GM21717 (cell line): ENCODE measurements around the gene HS6ST2.

Source experiments
- ATAC-seq: cut with Tn5 transposase; IDR thresholded peaks from one replicate; pipeline ENCODE4 v1.9.1; 2021; ENCODE audit warnings: mild to moderate bottlenecking, moderate library complexity; ENCODE audit not compliant: unreplicated experiment

HS6ST2 gene

GRCh38 chrX:132745593-132745992 lies 212.8 kb downstream of the HS6ST2 start:
- no peak for ATAC-seq

- ATAC-seq: no peak
These were observed 214.0 kb downstream of the HS6ST2 start for GRCh38 chrX:132744470-132744869.

- ATAC-seq: no peak
These were observed 215.3 kb downstream of the HS6ST2 start for GRCh38 chrX:132743086-132743485.

GRCh38 chrX:132742246-132742645 lies 216.2 kb downstream of the HS6ST2 start:
- ATAC-seq: no peak

- ATAC-seq: no peak
These were observed 216.7 kb downstream of the HS6ST2 start for GRCh38 chrX:132741689-132742088.

GRCh38 chrX:132740316-132741123 lies 217.9 kb downstream of the HS6ST2 start:
- ATAC-seq: no peak

- ATAC-seq: no peak
These were observed 219.5 kb downstream of the HS6ST2 start for GRCh38 chrX:132738951-132739350.

GRCh38 chrX:132737743-132738142 lies 220.7 kb downstream of the HS6ST2 start:
- ATAC-seq: no peak

GRCh38 chrX:132732236-132732635 lies 226.2 kb downstream of the HS6ST2 start:
- ATAC-seq: no peak

- no peak for ATAC-seq
These were observed 227.7 kb downstream of the HS6ST2 start for GRCh38 chrX:132730726-132731125.

GRCh38 chrX:132730266-132730665 lies 228.2 kb downstream of the HS6ST2 start:
- ATAC-seq: no peak

- ATAC-seq: no peak
These were observed 230.1 kb downstream of the HS6ST2 start for GRCh38 chrX:132728296-132728695.

GRCh38 chrX:132718431-132718958 lies 239.9 kb downstream of the HS6ST2 start:
- ATAC-seq: no peak

- no peak for ATAC-seq
These were observed 242.4 kb downstream of the HS6ST2 start for GRCh38 chrX:132716006-132716405.

- ATAC-seq: no peak
These were observed 243.5 kb downstream of the HS6ST2 start for GRCh38 chrX:132714913-132715312.

- ATAC-seq: no peak
These were observed 246.1 kb downstream of the HS6ST2 start for GRCh38 chrX:132712350-132712749.

- no peak for ATAC-seq
These were observed 247.7 kb downstream of the HS6ST2 start for GRCh38 chrX:132710656-132711155.

- ATAC-seq: no peak
These were observed 249.9 kb downstream of the HS6ST2 start for GRCh38 chrX:132708529-132708928.

GRCh38 chrX:132704769-132705168 lies 253.7 kb downstream of the HS6ST2 start:
- no peak for ATAC-seq

GRCh38 chrX:132694382-132694781 lies 264.0 kb downstream of the HS6ST2 start:
- ATAC-seq: no peak

GRCh38 chrX:132692526-132692925 lies 265.9 kb downstream of the HS6ST2 start:
- ATAC-seq: no peak

GRCh38 chrX:132692066-132692465 lies 266.4 kb downstream of the HS6ST2 start:
- ATAC-seq: no peak
